GM19351 (cell line): ENCODE results near the gene DOCK11.
A peak's percentile ranks its signal among the peaks of the same experiment; 100 is the strongest.

Experiments used
- ATAC-seq: cut with Tn5 transposase; IDR thresholded peaks from one replicate; pipeline ENCODE4 v1.9.1; 2021; ENCODE audit warnings: mild to moderate bottlenecking, moderate library complexity; ENCODE audit not compliant: unreplicated experiment

Gene DOCK11

GRCh38 chrX:118499295-118499694, 3.7 kb downstream of the DOCK11 start:
- no peak for ATAC-seq

- no peak for ATAC-seq
These were observed 6.7 kb downstream of the DOCK11 start for GRCh38 chrX:118502161-118502789.

GRCh38 chrX:118503260-118504041, 7.8 kb downstream of the DOCK11 start:
- no peak for ATAC-seq

GRCh38 chrX:118504581-118504980, 9.0 kb downstream of the DOCK11 start:
- ATAC-seq, result no peak

GRCh38 chrX:118506805-118507480, 11.3 kb downstream of the DOCK11 start:
- no peak for ATAC-seq

- ATAC-seq, result no peak
These were observed 12.2 kb downstream of the DOCK11 start for GRCh38 chrX:118507766-118508165.

GRCh38 chrX:118508221-118508620, 12.6 kb downstream of the DOCK11 start:
- ATAC-seq, result no peak

GRCh38 chrX:118508635-118509034, 13.0 kb downstream of the DOCK11 start:
- ATAC-seq, result no peak

- ATAC-seq, result no peak
These were observed 14.5 kb downstream of the DOCK11 start for GRCh38 chrX:118510111-118510510.

- ATAC-seq, result no peak
These were observed 17.7 kb downstream of the DOCK11 start for GRCh38 chrX:118513120-118513898.

- ATAC-seq, result peak; percentile 75
These were observed 24.0 kb downstream of the DOCK11 start for GRCh38 chrX:118519411-118520215.

GRCh38 chrX:118520216-118521206, 24.9 kb downstream of the DOCK11 start:
- ATAC-seq, result no peak

GRCh38 chrX:118521435-118521834, 25.8 kb downstream of the DOCK11 start:
- no peak for ATAC-seq

- no peak for ATAC-seq
These were observed 26.8 kb downstream of the DOCK11 start for GRCh38 chrX:118522230-118522926.

- no peak for ATAC-seq
These were observed 28.3 kb downstream of the DOCK11 start for GRCh38 chrX:118523920-118524319.

- ATAC-seq, result no peak
These were observed 28.7 kb downstream of the DOCK11 start for GRCh38 chrX:118524344-118524743.

- ATAC-seq, result no peak
These were observed 29.6 kb downstream of the DOCK11 start for GRCh38 chrX:118525174-118525730.

- ATAC-seq, result no peak
These were observed 30.5 kb downstream of the DOCK11 start for GRCh38 chrX:118526149-118526548.
